Cardiac fibroblast (primary cell): Measurements from ENCODE around the gene AAK1.
A peak's percentile ranks its signal among the peaks of the same experiment; 100 is the strongest.

Source experiments
- DNase-seq, 2 donors: peaks; one replicate each; pipeline versions ENCODE4 v3.0.0 to v3.0.0-alpha.2; 2010; ENCODE audit warnings: low read depth in 2 of 2
- H3K4me3 ChIP-seq, 2 donors: replicated peaks in 1 of 2; 1 replicate in 1 of 2; 2 replicates in 1 of 2; pipeline ENCODE4 v1.5.1; 2011; ENCODE audit warnings: low read depth in 2 of 2, low read length in 2 of 2, mild to moderate bottlenecking in 2 of 2, moderate library complexity in 1 of 2
- TF ChIP-seq, protein P1 (sequence below): IDR thresholded peaks from one replicate; pipeline ENCODE4 v1.5.1; 2011; ENCODE audit warnings: low read depth, mild to moderate bottlenecking, low read length, inconsistent platforms

Gene AAK1

DNA sequence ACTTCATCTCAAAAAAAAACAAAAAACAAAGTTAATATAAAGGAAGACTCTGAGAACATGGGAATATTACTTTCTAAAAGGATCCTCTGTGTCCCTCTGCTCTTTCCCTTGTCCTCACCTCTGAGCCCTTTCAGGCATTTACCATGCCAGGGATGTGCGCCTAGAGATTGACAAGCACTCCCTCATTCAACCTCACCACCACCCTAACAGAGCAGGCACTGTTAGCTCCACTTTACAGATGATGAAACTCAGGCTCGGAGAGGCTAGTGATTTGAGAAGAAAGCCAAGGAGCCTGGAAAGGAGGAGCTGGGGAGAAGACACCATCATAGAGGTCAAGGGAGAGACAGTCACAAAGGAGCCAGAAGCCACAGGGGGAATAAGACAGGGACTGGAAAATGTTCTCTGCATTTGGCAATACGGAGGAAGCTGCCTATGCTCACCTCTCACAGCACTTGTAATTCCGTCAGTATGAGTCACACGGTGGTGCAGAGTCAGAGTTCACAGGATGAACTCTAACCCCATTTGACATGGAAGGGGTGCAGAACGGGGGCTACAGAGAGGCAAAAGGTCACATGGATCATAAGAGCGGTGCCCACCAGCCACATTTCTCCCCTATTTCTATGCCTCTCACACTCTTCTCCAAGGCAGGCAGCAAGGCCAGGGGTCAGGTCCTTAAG is 104.5 kb downstream of the AAK1 start:
- TF ChIP-seq, protein P1, sequence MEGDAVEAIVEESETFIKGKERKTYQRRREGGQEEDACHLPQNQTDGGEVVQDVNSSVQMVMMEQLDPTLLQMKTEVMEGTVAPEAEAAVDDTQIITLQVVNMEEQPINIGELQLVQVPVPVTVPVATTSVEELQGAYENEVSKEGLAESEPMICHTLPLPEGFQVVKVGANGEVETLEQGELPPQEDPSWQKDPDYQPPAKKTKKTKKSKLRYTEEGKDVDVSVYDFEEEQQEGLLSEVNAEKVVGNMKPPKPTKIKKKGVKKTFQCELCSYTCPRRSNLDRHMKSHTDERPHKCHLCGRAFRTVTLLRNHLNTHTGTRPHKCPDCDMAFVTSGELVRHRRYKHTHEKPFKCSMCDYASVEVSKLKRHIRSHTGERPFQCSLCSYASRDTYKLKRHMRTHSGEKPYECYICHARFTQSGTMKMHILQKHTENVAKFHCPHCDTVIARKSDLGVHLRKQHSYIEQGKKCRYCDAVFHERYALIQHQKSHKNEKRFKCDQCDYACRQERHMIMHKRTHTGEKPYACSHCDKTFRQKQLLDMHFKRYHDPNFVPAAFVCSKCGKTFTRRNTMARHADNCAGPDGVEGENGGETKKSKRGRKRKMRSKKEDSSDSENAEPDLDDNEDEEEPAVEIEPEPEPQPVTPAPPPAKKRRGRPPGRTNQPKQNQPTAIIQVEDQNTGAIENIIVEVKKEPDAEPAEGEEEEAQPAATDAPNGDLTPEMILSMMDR = no peak
- DNase-seq = peak in 1 of 2 donors; percentile 44
- H3K4me3 ChIP-seq = no peak overlapping the region

DNA sequence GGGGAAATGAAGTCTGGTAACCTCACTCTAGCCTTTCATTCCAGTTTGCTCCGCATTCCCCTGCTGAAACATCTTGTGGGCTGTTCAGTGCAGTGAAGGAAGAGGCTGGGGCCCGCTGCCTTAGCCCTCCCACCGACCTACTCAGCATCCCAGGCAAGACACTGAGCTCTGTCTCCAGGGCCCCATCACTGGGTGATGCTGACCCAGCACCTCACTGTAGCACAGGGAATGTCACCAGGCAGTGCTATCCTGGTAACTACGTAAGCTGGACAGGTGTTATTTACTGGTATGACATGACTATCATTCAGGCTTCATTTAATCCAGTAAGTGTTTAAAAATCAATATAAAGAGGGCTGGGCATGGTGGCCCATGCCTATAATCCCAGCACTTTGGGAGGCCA is 105.3 kb downstream of the AAK1 start:
- no peak overlapping the region for H3K4me3 ChIP-seq
- TF ChIP-seq, protein P1 = no peak
- DNase-seq = no peak

DNA sequence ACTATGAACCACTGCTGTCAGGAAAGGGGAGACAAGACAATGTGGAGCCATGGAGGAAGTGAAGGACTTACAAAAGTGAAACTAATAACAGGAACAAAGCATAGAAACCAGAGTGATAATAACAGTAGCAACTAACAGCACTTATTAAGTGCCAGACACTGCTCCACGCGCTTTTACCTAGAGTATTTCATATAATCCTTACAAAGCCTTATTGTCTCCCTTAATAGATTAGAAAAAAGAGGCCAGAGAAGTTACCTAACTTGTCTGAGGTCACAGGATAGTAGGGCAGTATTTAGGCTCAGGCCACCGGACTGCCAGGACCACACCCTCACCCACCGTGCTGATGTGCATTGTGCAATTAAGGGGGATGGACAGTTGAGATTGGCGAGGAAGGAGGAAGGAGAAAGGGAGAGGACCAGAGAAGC is 107.7 kb downstream of the AAK1 start:
- TF ChIP-seq, protein P1 = no peak
- no peak for DNase-seq
- H3K4me3 ChIP-seq = no peak overlapping the region

DNA sequence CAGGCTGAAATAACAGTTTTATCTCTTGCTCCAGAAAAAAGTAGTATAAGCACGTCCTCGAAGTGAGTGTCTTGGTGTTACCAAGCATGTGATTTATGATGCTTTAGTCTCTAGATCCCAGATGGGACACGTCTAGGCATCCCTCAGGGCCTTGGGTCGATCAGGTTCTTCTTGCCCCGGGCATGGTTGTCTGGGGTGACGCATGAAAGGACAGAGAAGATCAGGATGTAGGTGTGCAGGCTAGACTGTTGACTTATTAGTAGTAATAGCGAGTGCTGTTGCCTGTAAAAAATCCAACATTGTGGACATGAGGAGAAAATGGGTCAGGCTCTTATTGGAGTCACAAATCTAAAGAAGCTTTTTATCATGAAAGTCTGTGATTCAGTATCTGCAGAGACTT is 112.4 kb downstream of the AAK1 start:
- TF ChIP-seq, protein P1 = no peak
- no peak overlapping the region for H3K4me3 ChIP-seq
- DNase-seq = no peak

DNA sequence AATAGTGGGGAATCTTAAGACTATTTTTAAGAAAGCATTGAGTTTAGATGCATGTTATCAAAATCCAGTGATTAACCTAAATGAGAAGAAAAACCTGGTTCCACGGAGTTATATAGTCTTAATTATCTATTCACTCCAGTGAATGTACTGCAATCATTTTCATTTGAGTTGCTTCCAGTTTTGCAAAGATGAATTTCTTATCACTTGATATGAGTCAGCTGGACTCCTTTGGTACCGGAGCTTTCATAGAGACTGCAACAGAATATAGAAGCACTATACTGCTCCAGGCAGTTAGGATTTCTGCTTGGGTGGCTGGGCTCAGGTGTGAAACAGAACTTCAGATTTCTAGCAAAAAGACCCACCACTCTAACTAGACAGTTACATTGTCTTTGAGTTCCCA is 114.1 kb downstream of the AAK1 start:
- peak in 1 of 2 donors; percentile 21 for DNase-seq
- TF ChIP-seq, protein P1 = no peak
- H3K4me3 ChIP-seq = no peak overlapping the region

DNA sequence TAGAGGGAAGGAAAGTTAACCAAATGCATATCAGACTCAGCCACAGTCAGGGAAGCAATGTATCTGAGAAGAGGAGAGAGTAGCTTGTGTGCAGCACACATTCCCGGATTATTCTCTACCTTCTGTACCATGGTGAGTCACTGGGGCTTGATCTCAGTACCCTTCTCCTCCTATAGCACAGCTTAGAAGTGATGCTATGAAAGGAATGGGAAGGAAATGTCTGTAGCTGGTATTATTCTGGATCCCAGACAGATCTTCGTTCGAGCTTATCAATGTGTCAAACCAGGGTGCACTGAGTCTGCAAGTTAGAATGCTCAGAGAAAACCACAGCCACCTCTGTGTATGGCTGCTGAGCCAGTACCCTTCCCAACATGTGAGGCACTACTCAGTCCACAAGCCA is 118.3 kb downstream of the AAK1 start:
- no peak for DNase-seq
- no peak overlapping the region for H3K4me3 ChIP-seq
- TF ChIP-seq, protein P1 = no peak

DNA sequence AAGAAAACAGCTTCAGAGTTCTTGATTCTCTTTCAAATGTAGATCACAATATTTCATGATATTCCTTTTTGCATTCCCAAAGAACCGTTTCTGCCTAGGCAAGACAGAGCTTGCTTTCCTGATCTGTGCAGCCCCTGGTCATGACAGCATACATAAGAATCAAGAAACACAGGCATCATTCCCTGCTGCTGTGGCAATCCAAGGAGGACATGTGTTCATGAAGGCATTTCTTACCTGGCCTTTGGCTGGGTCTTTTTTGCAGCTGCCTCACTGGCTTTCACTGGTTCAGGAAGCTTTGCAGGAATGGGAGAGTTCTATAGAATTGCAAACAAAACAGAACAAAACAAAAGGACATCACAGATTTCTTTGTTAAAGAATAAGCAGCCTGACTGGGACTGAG is 118.7 kb downstream of the AAK1 start:
- no peak overlapping the region for H3K4me3 ChIP-seq
- TF ChIP-seq, protein P1 = no peak
- no peak for DNase-seq
